Astrocyte of the spinal cord (primary cell): ENCODE data around the gene DEDD.

Source experiments
- DNase-seq: peaks from one replicate; pipeline ENCODE4 v3.0.0; 2011; ENCODE audit warnings: low read depth, low spot score
- H3K4me3 ChIP-seq: 2 replicates; pipeline ENCODE4 v1.5.1; 2011; ENCODE audit warnings: low read depth, mild to moderate bottlenecking, low read length, moderate library complexity
- CTCF ChIP-seq: IDR thresholded peaks from 2 replicates; pipeline ENCODE4 v1.5.1; 2012; ENCODE audit warnings: low read depth, mild to moderate bottlenecking, low read length, inconsistent platforms
- in situ Hi-C: cut with HindIII; loops from 2 replicates; pipeline ENCODE4 v1.10.0; 2017; ENCODE audit warnings: low sequenced_read_pairs

Gene DEDD

DNA sequence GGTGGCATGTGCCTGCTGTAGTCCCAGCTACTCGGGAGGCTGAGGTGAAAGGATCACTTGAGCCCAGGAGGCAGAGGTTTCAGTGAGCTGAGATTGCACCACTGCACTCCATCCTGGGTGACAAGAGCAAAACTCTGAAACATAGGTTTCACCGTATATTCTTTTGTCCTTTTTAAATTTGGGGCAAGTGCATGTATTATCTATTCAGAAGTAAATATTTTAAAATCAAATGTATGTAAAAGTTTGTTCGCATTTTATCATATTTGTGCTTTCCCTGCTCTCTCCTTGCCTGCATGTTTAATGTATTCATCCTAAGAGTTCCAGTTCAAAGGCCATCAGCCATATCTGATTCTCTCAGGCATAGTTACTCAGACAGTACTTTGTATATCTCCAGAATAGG is 13.4 kb upstream of the DEDD start:
- in situ Hi-C loops = loop anchor here (25.0 kb wide), 1 partner anchor 109 kb away; the partner anchor contains the start of genes TSTD1 and USF1
- H3K4me3 ChIP-seq = no peak overlapping the region
- no peak for TF ChIP-seq CTCF
- no peak for DNase-seq

GRCh38 chr1:161140755-161141400 is 8.4 kb upstream of the DEDD start:
- no peak overlapping the region for H3K4me3 ChIP-seq
- no peak for DNase-seq
- no peak for TF ChIP-seq CTCF
- in situ Hi-C loops = loop anchor here (25.0 kb wide), 1 partner anchor 104 kb away; the partner anchor contains the start of genes TSTD1 and USF1

DNA sequence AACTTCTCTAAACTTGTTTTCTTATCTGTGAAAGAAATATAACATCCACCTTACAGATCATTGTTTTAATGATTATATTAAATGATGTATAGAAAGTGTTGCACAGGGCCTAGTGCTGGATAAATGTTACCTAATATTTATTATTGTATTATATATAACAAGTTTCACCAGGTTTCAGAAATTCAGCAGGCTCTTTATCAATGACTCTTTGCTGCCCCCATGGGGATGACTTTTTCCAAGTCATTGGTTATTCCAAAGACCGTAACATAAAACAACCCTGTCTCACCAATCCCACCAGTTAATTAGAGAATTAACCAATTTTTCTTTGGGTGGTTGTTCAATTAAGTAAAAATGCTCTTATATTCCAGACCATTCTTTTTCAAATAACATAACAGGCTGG is 7.3 kb upstream of the DEDD start:
- TF ChIP-seq CTCF = peak; percentile 54
- DNase-seq = peak; percentile 53
- in situ Hi-C loops = loop anchor here (25.0 kb wide), 1 partner anchor 102 kb away; the partner anchor contains the start of genes TSTD1 and USF1
- H3K4me3 ChIP-seq = no peak overlapping the region

DNA sequence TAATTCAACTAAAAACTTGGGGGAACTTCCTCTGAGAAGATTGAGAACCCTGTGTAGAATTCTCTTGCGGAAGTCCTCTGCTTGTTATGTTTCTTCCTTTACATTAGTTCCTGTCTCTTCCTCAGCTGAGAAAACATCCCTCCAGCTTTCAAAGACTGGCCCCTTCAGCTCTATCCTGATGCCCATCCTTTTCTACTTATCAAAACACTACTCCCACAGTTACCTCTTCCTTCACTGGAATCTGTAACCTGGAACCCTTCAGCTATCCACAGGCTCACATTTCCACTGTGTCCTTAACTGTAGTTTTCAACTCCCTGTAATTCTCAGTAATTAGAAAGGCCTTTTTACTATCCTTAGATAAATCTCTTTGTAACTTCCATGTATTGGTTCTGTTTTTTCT is 6.0 kb upstream of the DEDD start:
- DNase-seq = no peak
- H3K4me3 ChIP-seq = no peak overlapping the region
- TF ChIP-seq CTCF = no peak
- in situ Hi-C loops = loop anchor here (25.0 kb wide), 1 partner anchor 101 kb away; the partner anchor contains the start of genes TSTD1 and USF1

- in situ Hi-C loops = loop anchor here (25.0 kb wide), 1 partner anchor 101 kb away; the partner anchor contains the start of genes TSTD1 and USF1
- DNase-seq = no peak
- TF ChIP-seq CTCF = no peak
- H3K4me3 ChIP-seq = no peak overlapping the region
These were observed 5.4 kb upstream of the DEDD start for GRCh38 chr1:161137881-161138280.

- in situ Hi-C loops = loop anchor here (25.0 kb wide), 1 partner anchor 96 kb away; the partner anchor contains the start of genes TSTD1 and USF1
- no peak for DNase-seq
- peak overlapping the region; percentile 86 for H3K4me3 ChIP-seq
- no peak for TF ChIP-seq CTCF
These were observed 813 bp upstream of the DEDD start for GRCh38 chr1:161133220-161133740.
